ENCODE data around the gene IQCM.

DNA sequence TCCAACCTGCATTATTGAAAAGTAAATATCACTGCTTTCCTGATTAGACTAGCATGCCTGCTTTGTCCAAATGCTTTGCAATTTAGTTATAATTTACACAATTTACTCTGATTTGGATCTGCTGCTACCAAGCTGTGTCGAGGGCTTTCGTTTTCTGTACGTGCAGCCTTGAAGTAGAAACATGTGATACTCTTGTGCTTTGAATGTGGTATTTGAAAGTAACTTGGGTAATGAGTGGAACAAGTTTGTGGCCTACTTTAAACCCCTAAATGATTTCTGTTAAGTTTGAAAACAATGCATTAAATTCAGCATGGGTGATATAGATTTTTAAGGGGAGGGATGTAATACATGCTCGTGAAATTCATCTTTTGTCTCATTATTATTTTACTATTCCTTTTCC lies 240.7 kb downstream of the IQCM start:
- TF ChIP-seq, protein P1, sequence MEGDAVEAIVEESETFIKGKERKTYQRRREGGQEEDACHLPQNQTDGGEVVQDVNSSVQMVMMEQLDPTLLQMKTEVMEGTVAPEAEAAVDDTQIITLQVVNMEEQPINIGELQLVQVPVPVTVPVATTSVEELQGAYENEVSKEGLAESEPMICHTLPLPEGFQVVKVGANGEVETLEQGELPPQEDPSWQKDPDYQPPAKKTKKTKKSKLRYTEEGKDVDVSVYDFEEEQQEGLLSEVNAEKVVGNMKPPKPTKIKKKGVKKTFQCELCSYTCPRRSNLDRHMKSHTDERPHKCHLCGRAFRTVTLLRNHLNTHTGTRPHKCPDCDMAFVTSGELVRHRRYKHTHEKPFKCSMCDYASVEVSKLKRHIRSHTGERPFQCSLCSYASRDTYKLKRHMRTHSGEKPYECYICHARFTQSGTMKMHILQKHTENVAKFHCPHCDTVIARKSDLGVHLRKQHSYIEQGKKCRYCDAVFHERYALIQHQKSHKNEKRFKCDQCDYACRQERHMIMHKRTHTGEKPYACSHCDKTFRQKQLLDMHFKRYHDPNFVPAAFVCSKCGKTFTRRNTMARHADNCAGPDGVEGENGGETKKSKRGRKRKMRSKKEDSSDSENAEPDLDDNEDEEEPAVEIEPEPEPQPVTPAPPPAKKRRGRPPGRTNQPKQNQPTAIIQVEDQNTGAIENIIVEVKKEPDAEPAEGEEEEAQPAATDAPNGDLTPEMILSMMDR (conservative IDR thresholded peaks at IDR 0.05; ENCODE audit: low read length): no peak
- TF ChIP-seq EZH2phosphoT487 (IDR thresholded peaks at IDR 0.05; ENCODE audit: borderline replicate concordance, low read depth, low read length): no peak
